IMR-90 (cell line): Measurements from ENCODE around the gene RSPH3. TPM values are rescaled to one million over a fixed set of nuclear protein-coding genes. Genes with fewer than 3 reads are reported as not detected.

Source experiments
- ATAC-seq: fragments of 200-7000 bp; cut with Tn5 transposase; 2 replicates; pipeline ENCODE4 v1.9.1; 2020; ENCODE audit warnings: low read depth, mild to moderate bottlenecking, moderate library complexity
- BruUV-seq: library from RNA; stranded (reverse); fragments of 400-500 nt; replicated peaks from 2 replicates; lab custom pipeline; 2021; lab: Mats Ljungman, UMichigan
- CTCF ChIA-PET: fragments of 300-600 bp; formaldehyde crosslinking; extraction: SDS; loops from one replicate; lab custom pipeline; 2021; ENCODE audit warnings: antibody characterized with exemption; lab: Yijun Ruan, JAX
- POLR2A ChIA-PET: fragments of 300-600 bp; sonication (Branson Sonifier 250); formaldehyde crosslinking; loops from one replicate; lab custom pipeline; 2022; ENCODE audit warnings: antibody characterized with exemption; ENCODE audit not compliant: unreplicated experiment; lab: Charles Lee
- DNase-seq: peaks from one replicate; pipeline ENCODE4 v3.0.0; 2013
- H2AFZ ChIP-seq: replicated peaks from 2 replicates; pipeline ENCODE3; 2013; ENCODE audit warnings: low read length, mild to moderate bottlenecking; ENCODE audit not compliant: poor library complexity
- H2AK5ac ChIP-seq: 2 replicates; pipeline ENCODE4 v1.6.1; 2013; ENCODE audit warnings: low read depth, low read length, inconsistent platforms
- H2AK9ac ChIP-seq: replicated peaks from 2 replicates; pipeline ENCODE3; 2013; ENCODE audit warnings: mild to moderate bottlenecking, low read depth, low read length, moderate library complexity; ENCODE audit not compliant: poor library complexity
- H2BK120ac ChIP-seq: 2 replicates; pipeline ENCODE4 v1.6.1; 2013; ENCODE audit warnings: low read depth, low read length, inconsistent platforms
- H2BK15ac ChIP-seq: 3 replicates; pipeline ENCODE4 v1.6.1; 2013; ENCODE audit warnings: low read depth, low read length, inconsistent platforms
- H2BK20ac ChIP-seq: 2 replicates; pipeline ENCODE4 v1.6.1; 2013; ENCODE audit warnings: low read depth, mild to moderate bottlenecking, inconsistent platforms, low read length, moderate library complexity
- H2BK5ac ChIP-seq: 2 replicates; pipeline ENCODE4 v1.6.1; 2013; ENCODE audit warnings: mild to moderate bottlenecking, low read depth, low read length, inconsistent platforms; ENCODE audit not compliant: poor library complexity, severe bottlenecking
- H3K14ac ChIP-seq: replicated peaks from 2 replicates; pipeline ENCODE4 v1.6.1; 2013; ENCODE audit warnings: low read depth, low read length, inconsistent platforms
- H3K18ac ChIP-seq: 2 replicates; pipeline ENCODE4 v1.6.1; 2013; ENCODE audit warnings: low read depth, low read length, control low read depth
- H3K23ac ChIP-seq: 2 replicates; pipeline ENCODE4 v1.6.1; 2013; ENCODE audit warnings: low read depth, low read length, inconsistent platforms
- H3K27ac ChIP-seq: 2 replicates; pipeline ENCODE4 v1.5.1; 2013; ENCODE audit warnings: mild to moderate bottlenecking, control low read depth, low read length; ENCODE audit not compliant: insufficient read depth
- H3K27me3 ChIP-seq: 2 replicates; pipeline ENCODE4 v1.6.1; 2013; ENCODE audit warnings: low read length; ENCODE audit not compliant: control insufficient read depth, insufficient read depth
- H3K36me3 ChIP-seq: 2 replicates; pipeline ENCODE4 v1.6.1; 2013; ENCODE audit warnings: low read length, mixed read lengths; ENCODE audit not compliant: control insufficient read depth, insufficient read depth
- H3K4ac ChIP-seq: 2 replicates; pipeline ENCODE4 v1.6.1; 2013; ENCODE audit warnings: low read depth, low read length, inconsistent platforms
- H3K4me1 ChIP-seq: 2 replicates; pipeline ENCODE4 v1.6.1; 2013; ENCODE audit warnings: low read length, mixed read lengths; ENCODE audit not compliant: control insufficient read depth, insufficient read depth
- H3K4me2 ChIP-seq: 2 replicates; pipeline ENCODE4 v1.6.1; 2013; ENCODE audit warnings: low read depth, mild to moderate bottlenecking, control low read depth, low read length, moderate library complexity
- H3K4me3 ChIP-seq: 2 replicates; pipeline ENCODE4 v1.5.1; 2013; ENCODE audit warnings: low read depth, mild to moderate bottlenecking, control low read depth, low read length, moderate library complexity; ENCODE audit not compliant: insufficient read depth
- H3K56ac ChIP-seq: 2 replicates; pipeline ENCODE4 v1.6.1; 2013; ENCODE audit warnings: low read length, inconsistent platforms; ENCODE audit not compliant: insufficient read depth; ENCODE audit errors: extremely low read depth
- H3K79me1 ChIP-seq, 2 experiments: 2 replicates each; pipeline ENCODE4 v1.6.1; 2013; ENCODE audit warnings: low read length in 2 of 2, inconsistent platforms in 1 of 2, low read depth in 1 of 2
- H3K9ac ChIP-seq: 2 replicates; pipeline ENCODE4 v1.6.1; 2013; ENCODE audit warnings: low read depth, low read length, control low read depth
- H3K9me1 ChIP-seq: 2 replicates; pipeline ENCODE4 v1.6.1; 2013; ENCODE audit warnings: low read length, inconsistent platforms; ENCODE audit not compliant: insufficient read depth
- H3K9me3 ChIP-seq: 2 replicates; pipeline ENCODE4 v1.6.1; 2013; ENCODE audit warnings: low read length; ENCODE audit not compliant: control insufficient read depth, insufficient read depth
- H4K20me1 ChIP-seq: 2 replicates; pipeline ENCODE4 v1.6.1; 2013; ENCODE audit warnings: low read length, inconsistent platforms; ENCODE audit not compliant: insufficient read depth
- H4K5ac ChIP-seq: 2 replicates; pipeline ENCODE4 v1.6.1; 2013; ENCODE audit warnings: mild to moderate bottlenecking, low read depth, low read length, control low read depth
- H4K8ac ChIP-seq, 2 experiments: 2 replicates each; pipeline ENCODE4 v1.6.1; 2013; ENCODE audit warnings: low read depth in 2 of 2, low read length in 2 of 2, control low read depth in 1 of 2, inconsistent platforms in 1 of 2
- H4K91ac ChIP-seq: 2 replicates; pipeline ENCODE4 v1.6.1; 2013; ENCODE audit warnings: low read depth, low read length, inconsistent platforms; ENCODE audit not compliant: insufficient read depth
- BHLHE40 ChIP-seq: fragments of 150-350 bp; IDR thresholded peaks from 2 replicates; pipeline ENCODE4 v1.6.1; 2016; ENCODE audit warnings: mild to moderate bottlenecking, low read depth, low read length
- CHD1 ChIP-seq: IDR thresholded peaks from 2 replicates; pipeline ENCODE4 v1.6.1; 2012; ENCODE audit warnings: low read depth, low read length, improper control_type of control experiment
- FOS ChIP-seq: fragments of 150-350 bp; IDR thresholded peaks from 2 replicates; pipeline ENCODE4 v1.6.1; 2016; ENCODE audit warnings: low read depth, low read length
- MXI1 ChIP-seq: IDR thresholded peaks from 2 replicates; pipeline ENCODE4 v1.6.1; 2012; ENCODE audit warnings: low read depth, mild to moderate bottlenecking, low read length, moderate library complexity, borderline replicate concordance
- RCOR1 ChIP-seq: IDR thresholded peaks from 2 replicates; pipeline ENCODE4 v1.6.1; 2012; ENCODE audit warnings: mild to moderate bottlenecking, low read length, improper control_type of control experiment; ENCODE audit not compliant: insufficient replicate concordance
- SMC3 ChIP-seq: fragments of 150-350 bp; IDR thresholded peaks from 2 replicates; pipeline ENCODE4 v1.6.1; 2016; ENCODE audit warnings: low read depth, mild to moderate bottlenecking, antibody characterized with exemption, low read length, moderate library complexity
- WGBS, 2 experiments: methylation state at CpG; one replicate each; pipeline versions ENCODE4 v1.1.5 to v1.1.7; 2013; ENCODE audit warnings: missing lambda C conversion rate in 2 of 2; ENCODE audit not compliant: insufficient read length in 1 of 2; ENCODE audit errors: extremely low coverage in 2 of 2; 5-methylcytosine and 5-hydroxymethylcytosine counted together
- dilution Hi-C: fragments of 300-500 bp; cut with HindIII; formaldehyde crosslinking; loops from one replicate; pipeline ENCODE4 v1.14.3; 2018; ENCODE audit warnings: low sequenced_read_pairs; ENCODE audit not compliant: unreplicated experiment
- in situ Hi-C: fragments of 300-500 bp; cut with MboI; formaldehyde crosslinking; loops from 3 replicates; pipeline ENCODE4 v1.14.3; 2019; ENCODE audit warnings: low sequenced_read_pairs, inconsistent platforms, mixed read lengths
- intact Hi-C: fragments of 100-400 bp; cut with micrococcal nuclease; formaldehyde crosslinking; loops from 2 replicates; pipeline ENCODE4 v1.10.0; 2022
- polyA plus RNA-seq, 3 experiments: library from polyadenylated mRNA; depleted of rRNA; stranded (reverse); fragments of >200 nt; gene quantifications; 2 replicates each; pipeline ENCODE4 v1.2.3, GENCODE V29; 2012; ENCODE audit warnings: low replicate concordance in 1 of 3
- total RNA-seq: library from RNA; depleted of rRNA; stranded (reverse); fragments of >200 nt; gene quantifications from 2 replicates; pipeline ENCODE4 v1.2.3, GENCODE V29; 2012
- TF ChIP-seq, protein P1 (sequence below): conservative IDR thresholded peaks from 2 replicates; pipeline ENCODE4 v1.5.1; 2012; ENCODE audit warnings: mild to moderate bottlenecking, low read depth, low read length, improper control_type of control experiment

The RSPH3 gene
- total and polyA plus RNA-seq, 2 of the 4 experiments (the other 2 are of a cell fraction): 1.7 to 3.0 TPM

DNA sequence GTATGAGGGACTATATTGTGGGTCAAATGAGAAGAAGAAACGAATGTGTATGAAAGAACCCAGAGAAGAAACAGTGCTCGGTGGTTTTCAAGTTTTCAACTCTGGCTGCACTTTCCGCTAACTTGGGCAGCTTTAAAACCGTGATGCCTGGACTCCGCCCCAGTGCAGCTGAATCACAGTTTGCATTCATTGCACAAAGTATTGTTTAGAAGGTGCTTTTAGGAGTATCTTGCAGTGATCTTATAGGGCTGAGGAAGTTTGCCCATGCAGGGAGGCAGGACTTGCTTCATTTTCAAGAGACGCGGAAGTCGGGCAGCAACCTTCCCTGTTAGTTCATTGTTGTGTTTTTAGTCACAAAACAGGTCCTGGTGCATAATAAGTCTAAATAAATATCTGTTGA lies 52.7 kb downstream of the RSPH3 start:
- CTCF ChIA-PET: no interaction called here

More for the DNA sequence above, 52.7 kb downstream of the RSPH3 start:
- dilution Hi-C loops (no loop called here), in situ Hi-C loops (no loop called here), intact Hi-C loops (no loop called here)
- no peaks in the 10 kb centered on the region for H3K4me1 ChIP-seq
- no peaks in the 10 kb centered on the region for H4K20me1 ChIP-seq
- ATAC-seq: no peak
- POLR2A ChIA-PET: no interaction called here
- no peak overlapping the region for H2AK9ac ChIP-seq
- H2BK15ac ChIP-seq: no peak overlapping the region
- no peaks in the 10 kb centered on the region for H3K9me3 ChIP-seq
- 100% methylated on average over 2 of the region's 8 CpGs; no CpG with 5 or more reads in 1 of the 2 experiments for WGBS, 2 experiments
- H3K56ac ChIP-seq: no peak overlapping the region
- H3K27ac ChIP-seq: no peak overlapping the region
- BruUV-seq: no TSS peak
- no peaks in the 10 kb centered on the region for H3K79me1 ChIP-seq
- no peak overlapping the region for H2BK20ac ChIP-seq
- H2BK5ac ChIP-seq: no peak overlapping the region
- no peaks in the 10 kb centered on the region for H3K27me3 ChIP-seq
- no peak overlapping the region for H4K91ac ChIP-seq
- TF ChIP-seq SMC3 (no peak), FOS (no peak), MXI1 (no peak), CHD1 (no peak), BHLHE40 (no peak), RCOR1 (no peak)
- TF ChIP-seq, protein P1, sequence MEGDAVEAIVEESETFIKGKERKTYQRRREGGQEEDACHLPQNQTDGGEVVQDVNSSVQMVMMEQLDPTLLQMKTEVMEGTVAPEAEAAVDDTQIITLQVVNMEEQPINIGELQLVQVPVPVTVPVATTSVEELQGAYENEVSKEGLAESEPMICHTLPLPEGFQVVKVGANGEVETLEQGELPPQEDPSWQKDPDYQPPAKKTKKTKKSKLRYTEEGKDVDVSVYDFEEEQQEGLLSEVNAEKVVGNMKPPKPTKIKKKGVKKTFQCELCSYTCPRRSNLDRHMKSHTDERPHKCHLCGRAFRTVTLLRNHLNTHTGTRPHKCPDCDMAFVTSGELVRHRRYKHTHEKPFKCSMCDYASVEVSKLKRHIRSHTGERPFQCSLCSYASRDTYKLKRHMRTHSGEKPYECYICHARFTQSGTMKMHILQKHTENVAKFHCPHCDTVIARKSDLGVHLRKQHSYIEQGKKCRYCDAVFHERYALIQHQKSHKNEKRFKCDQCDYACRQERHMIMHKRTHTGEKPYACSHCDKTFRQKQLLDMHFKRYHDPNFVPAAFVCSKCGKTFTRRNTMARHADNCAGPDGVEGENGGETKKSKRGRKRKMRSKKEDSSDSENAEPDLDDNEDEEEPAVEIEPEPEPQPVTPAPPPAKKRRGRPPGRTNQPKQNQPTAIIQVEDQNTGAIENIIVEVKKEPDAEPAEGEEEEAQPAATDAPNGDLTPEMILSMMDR: no peak
- H3K9me1 ChIP-seq: no peaks in the 10 kb centered on the region
- H3K4ac ChIP-seq: no peak overlapping the region
- no peaks in the 10 kb centered on the region for H3K36me3 ChIP-seq
- H3K4me2 ChIP-seq: no peak overlapping the region
- H3K9ac ChIP-seq: no peak overlapping the region
- H4K8ac ChIP-seq: no peak overlapping the region
- no peak overlapping the region for H3K18ac ChIP-seq
- H2BK120ac ChIP-seq: no peak overlapping the region
- H4K5ac ChIP-seq: no peak overlapping the region
- DNase-seq: no peak
- no peak overlapping the region for H3K4me3 ChIP-seq
- H3K23ac ChIP-seq: no peak overlapping the region
- H2AK5ac ChIP-seq: no peak overlapping the region
- no peak overlapping the region for H2AFZ ChIP-seq
- H3K14ac ChIP-seq: no peak overlapping the region
